Adrenal gland (tissue), 12 donors: Measurements from ENCODE around the gene UVSSA. TPM values are rescaled to one million over a fixed set of nuclear protein-coding genes. Genes with fewer than 3 reads are reported as not detected.

Experiments
- DNase-seq, 7 donors: peaks; one replicate each; pipeline ENCODE4 v3.0.0-alpha.2; 2019 to 2020
- H3K27ac ChIP-seq, 5 donors: fragments of 200-600 bp; sonication (generic) in 4 of 5; 1 replicate in 3 of 5; 2 replicates in 2 of 5; pipeline versions ENCODE4 v1.5.1 to v1.8.0; 2016 to 2020; ENCODE audit warnings: mild to moderate bottlenecking in 1 of 5
- H3K27me3 ChIP-seq: fragments of 200-600 bp; 2 replicates; pipeline ENCODE4 v1.8.0; 2021
- H3K36me3 ChIP-seq, 2 donors: fragments of 200-600 bp; replicated peaks in 1 of 2; 1 replicate in 1 of 2; 2 replicates in 1 of 2; pipeline versions ENCODE4 v1.5.1 to v1.8.0; 2018 to 2022
- H3K4me1 ChIP-seq, 2 donors: fragments of 200-600 bp; replicated peaks in 1 of 2; 1 replicate in 1 of 2; 2 replicates in 1 of 2; pipeline versions ENCODE4 v1.5.1 to v1.8.0; 2018 to 2021
- H3K4me3 ChIP-seq, 4 donors: fragments of 200-600 bp; sonication (generic) in 3 of 4; one replicate each; pipeline ENCODE4 v1.5.1; 2016 to 2018
- H3K9me3 ChIP-seq, 3 donors: fragments of 200-600 bp; sonication (generic) in 1 of 3; replicated peaks in 1 of 3; 1 replicate in 2 of 3; 2 replicates in 1 of 3; pipeline versions ENCODE4 v1.5.1 to v1.8.0; 2016 to 2021
- CTCF ChIP-seq, 6 experiments: fragments of 450-650 bp in 4 of 6; fragments of 200-600 bp in 2 of 6; sonication (generic) in 1 of 6; IDR thresholded peaks; 1 replicate in 5 of 6; 2 replicates in 1 of 6; pipeline versions ENCODE4 v1.5.1 to v1.8.0; 2016 to 2021; ENCODE audit warnings: antibody characterized with exemption in 6 of 6, mild to moderate bottlenecking in 2 of 6, moderate library complexity in 1 of 6
- POLR2A ChIP-seq, 2 donors: fragments of 450-650 bp; IDR thresholded peaks; one replicate each; pipeline ENCODE4 v1.6.1; 2017; ENCODE audit warnings: antibody characterized with exemption in 2 of 2, mild to moderate bottlenecking in 2 of 2, moderate library complexity in 1 of 2
- WGBS, 4 donors: extraction: QIAGEN DNeasy Blood & Tissue Kit in 2 of 4; methylation state at CpG; one replicate each; pipeline versions ENCODE4 v1.1.5 to v1.1.7; 2013 to 2017; 5-methylcytosine and 5-hydroxymethylcytosine counted together
- intact Hi-C, 2 donors: fragments of 100-400 bp; cut with DNase I; formaldehyde crosslinking; loops; one replicate each; pipeline versions ENCODE4 v1.14.1 to v1.15.0; 2022 to 2023
- polyA plus RNA-seq, 3 donors: library from polyadenylated mRNA; stranded (reverse); fragments of 200-250 nt in 2 of 3; fragments of 350-450 nt in 1 of 3; fragmentation: Illumina TruSeq in 1 of 3; extraction: RNeasy Lipid Tissue Mini Kit (QIAGEN cat#74804) in 1 of 3; gene quantifications; one replicate each; pipeline ENCODE4 v1.2.3, GENCODE V29; 2013 to 2014
- total RNA-seq, 9 donors: library from RNA; depleted of rRNA in 4 of 9; stranded (reverse); fragments of >200 nt in 4 of 9; fragments of 120-200 nt in 1 of 9; fragmentation: NEBNext Ultra II Directional in 1 of 9; extraction: Animal tissue kit (Norgen Biotek cat#: 25700) in 1 of 9; gene quantifications; one replicate each; pipeline versions ENCODE4 v1.1.0 to v1.2.4, GENCODE V29; 2013 to 2023
- donor health status: healthy with polysubstance abuse.
- donor health status: Bipolar disorder and iron deficiency.
- donor health status: DM: yes; HTN: yes; CAD: no.
- donor health status: DM: no; HTN: no; CAD: no.
- donor health status: DM: no; HTN: no; CAD: no.
- donor health status: DM: yes; HTN: yes; CAD: no.

Gene UVSSA
- total and polyA plus RNA-seq, 12 donors: 2.9 to 37.4 (median 17.5) TPM

DNA sequence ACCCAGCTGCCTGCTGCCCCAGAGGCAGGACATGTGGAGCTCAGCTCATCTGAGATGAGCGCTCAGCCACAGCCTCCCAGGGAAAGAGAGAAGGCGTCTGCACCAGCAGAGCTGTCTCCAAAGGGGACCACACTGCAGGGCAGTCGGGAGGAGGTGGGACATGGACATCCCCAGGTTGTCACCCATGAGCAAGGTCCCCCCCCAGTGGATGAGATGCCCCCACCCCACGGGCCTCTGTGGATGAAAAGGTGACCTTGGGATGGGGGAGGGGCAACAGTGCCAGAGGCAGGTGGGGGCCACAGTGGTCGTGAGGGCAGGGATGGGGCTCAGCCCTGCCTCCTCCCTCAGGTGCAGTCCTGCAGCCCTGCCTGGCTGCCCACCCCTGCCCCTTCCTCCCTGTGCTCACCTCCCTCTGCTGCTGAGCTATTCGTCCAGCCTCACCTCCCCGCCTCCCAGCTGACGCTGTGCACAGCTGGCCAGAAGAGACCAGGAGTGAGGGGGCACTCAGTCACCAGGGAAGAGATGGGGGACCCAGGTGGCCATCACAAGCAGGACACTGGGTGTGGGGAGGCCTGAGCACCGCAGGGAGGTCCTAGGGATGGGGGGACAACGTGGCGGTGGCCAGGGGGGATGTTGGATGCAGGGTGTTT, 49.9 kb downstream of the UVSSA start:
- Histone ChIP-seq H3K27ac (no peak overlapping the region), H3K4me1 (no peaks in the 10 kb centered on the region), H3K4me3 (no peak overlapping the region), H3K27me3 (peaks cover 14% of the 10 kb centered on the region), H3K9me3 (no peaks in the 10 kb centered on the region), H3K36me3 (peaks cover 0 to 5% of the 10 kb centered on the region in 2 donors)
- 86 to 100% (median 92%) methylated on average over 4 to 11 of the region's 11 CpGs for WGBS, 4 donors
- TF ChIP-seq POLR2A (IDR thresholded peaks at IDR 0.05): no peak
- TF ChIP-seq CTCF (IDR thresholded peaks at IDR 0.05): no peak
- intact Hi-C loops: loop anchor here in 1 of 2 donors (10.0 kb wide), 1 partner anchor 408 kb away; no protein-coding TSS in a partner anchor
- peak in 1 of 7 donors; percentile 11 for DNase-seq

- intact Hi-C loops: loop anchor here in 1 of 2 donors (10.0 kb wide), 1 partner anchor 406 kb away; no protein-coding TSS in a partner anchor
- Histone ChIP-seq H3K27me3 (peaks cover 34% of the 10 kb centered on the region), H3K9me3 (no peaks in the 10 kb centered on the region), H3K4me3 (no peak overlapping the region), H3K27ac (no peak overlapping the region), H3K36me3 (peaks cover 0 to 4% of the 10 kb centered on the region in 2 donors), H3K4me1 (no peaks in the 10 kb centered on the region)
- TF ChIP-seq POLR2A (IDR thresholded peaks at IDR 0.05) (no peak), CTCF (IDR thresholded peaks at IDR 0.05) (no peak)
- 87 to 94% (median 93%) methylated on average over 18 to 22 of the region's 22 CpGs for WGBS, 4 donors
- DNase-seq: peak in 2 of 7 donors; percentile 1 to 8
These were observed 51.9 kb downstream of the UVSSA start for GRCh38 chr4:1398681-1399507.

DNA sequence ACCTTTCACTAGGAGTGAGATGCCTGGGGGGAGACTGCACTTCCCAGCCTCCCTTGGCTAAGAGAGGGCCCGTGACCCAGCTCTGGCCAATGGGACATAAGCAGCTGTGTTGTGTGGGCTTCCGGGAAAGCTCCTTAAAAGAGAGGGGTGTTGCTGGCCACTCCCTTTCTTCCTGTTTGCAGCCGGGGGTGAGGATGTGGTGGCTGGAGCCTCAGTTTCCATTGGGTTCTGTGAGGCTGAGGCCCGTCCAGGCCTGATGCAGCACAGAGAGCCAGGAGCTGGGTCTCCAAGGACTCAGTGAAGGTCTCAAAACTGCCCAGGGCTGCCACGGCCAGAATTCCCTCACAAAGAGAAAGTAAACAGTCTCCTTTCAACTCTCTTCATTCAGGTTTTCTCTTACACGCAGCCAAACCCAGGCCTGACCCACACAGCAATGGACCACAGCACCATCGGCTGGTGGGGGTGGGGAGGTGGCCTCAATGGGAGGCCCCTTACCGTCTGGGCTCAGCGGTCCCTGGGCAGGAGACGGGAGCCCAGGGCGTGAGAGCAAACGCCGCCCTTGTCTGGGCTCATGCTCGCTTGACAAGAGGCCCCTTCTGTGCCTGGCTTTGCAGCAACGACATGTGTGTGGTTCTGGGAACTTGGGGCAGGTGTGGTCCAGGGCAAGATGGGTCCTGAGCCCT, 52.6 kb downstream of the UVSSA start:
- no peaks in the 10 kb centered on the region for H3K36me3 ChIP-seq
- DNase-seq: peak in 3 of 7 donors; percentile 2 to 11 (median 5)
- no peak overlapping the region for H3K4me3 ChIP-seq
- no peaks in the 10 kb centered on the region for H3K4me1 ChIP-seq
- no peak for TF ChIP-seq POLR2A (IDR thresholded peaks at IDR 0.05)
- H3K27ac ChIP-seq: no peak overlapping the region
- H3K27me3 ChIP-seq: peaks cover 42% of the 10 kb centered on the region
- intact Hi-C loops: loop anchor here in 1 of 2 donors (10.0 kb wide), 1 partner anchor 405 kb away; no protein-coding TSS in a partner anchor
- 70 to 91% (median 78%) methylated on average over 10 to 15 of the region's 15 CpGs for WGBS, 4 donors
- H3K9me3 ChIP-seq: no peaks in the 10 kb centered on the region

DNA sequence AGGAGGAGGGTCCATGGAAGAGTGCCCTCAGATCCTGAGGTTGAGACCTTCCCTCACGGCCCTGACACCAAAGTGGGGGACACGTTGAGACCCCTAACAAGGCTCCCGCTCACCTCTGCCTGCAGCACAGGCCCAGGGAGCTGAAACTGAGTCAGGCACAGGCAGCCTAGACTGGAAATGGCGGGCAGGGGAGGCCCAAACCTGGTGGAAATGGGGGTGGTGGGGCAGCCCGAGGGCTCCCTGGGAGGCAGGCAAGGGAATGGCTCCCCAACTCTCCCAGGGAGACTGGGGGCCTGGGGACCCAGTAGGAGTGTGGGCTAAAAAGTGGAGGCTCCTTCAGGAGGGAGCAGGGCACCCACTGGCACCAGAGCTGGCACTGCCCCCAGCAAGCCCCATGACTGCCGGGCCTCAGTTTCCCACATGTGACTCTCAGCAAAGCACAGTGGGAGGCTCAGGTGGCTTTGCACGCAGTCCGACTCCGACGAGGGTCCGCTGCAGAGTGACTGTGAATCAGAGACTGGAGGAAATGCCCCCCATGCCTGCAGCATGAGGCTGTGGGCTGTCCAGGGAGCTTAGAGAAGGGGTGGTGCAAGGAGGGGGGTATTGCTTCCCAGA, 53.3 kb downstream of the UVSSA start:
- Histone ChIP-seq H3K4me1 (no peaks in the 10 kb centered on the region), H3K27ac (no peak overlapping the region), H3K27me3 (peaks cover 48% of the 10 kb centered on the region), H3K4me3 (no peak overlapping the region), H3K36me3 (no peaks in the 10 kb centered on the region), H3K9me3 (no peaks in the 10 kb centered on the region)
- WGBS, 4 donors: 0 to 91% (median 82%) methylated on average over 1 to 11 of the region's 11 CpGs
- TF ChIP-seq CTCF (IDR thresholded peaks at IDR 0.05): no peak
- TF ChIP-seq POLR2A (IDR thresholded peaks at IDR 0.05): no peak
- no peak for DNase-seq
- intact Hi-C loops: no loop called here
